Measurements from ENCODE around the gene VENTX. TPM values are rescaled to one million over a fixed set of nuclear protein-coding genes. Genes with fewer than 3 reads are reported as not detected.
A peak's percentile ranks its signal among the peaks of the same experiment; 100 is the strongest.

Gene VENTX
- total RNA-seq, 1 experiment from 2014 or later: not detected

DNA sequence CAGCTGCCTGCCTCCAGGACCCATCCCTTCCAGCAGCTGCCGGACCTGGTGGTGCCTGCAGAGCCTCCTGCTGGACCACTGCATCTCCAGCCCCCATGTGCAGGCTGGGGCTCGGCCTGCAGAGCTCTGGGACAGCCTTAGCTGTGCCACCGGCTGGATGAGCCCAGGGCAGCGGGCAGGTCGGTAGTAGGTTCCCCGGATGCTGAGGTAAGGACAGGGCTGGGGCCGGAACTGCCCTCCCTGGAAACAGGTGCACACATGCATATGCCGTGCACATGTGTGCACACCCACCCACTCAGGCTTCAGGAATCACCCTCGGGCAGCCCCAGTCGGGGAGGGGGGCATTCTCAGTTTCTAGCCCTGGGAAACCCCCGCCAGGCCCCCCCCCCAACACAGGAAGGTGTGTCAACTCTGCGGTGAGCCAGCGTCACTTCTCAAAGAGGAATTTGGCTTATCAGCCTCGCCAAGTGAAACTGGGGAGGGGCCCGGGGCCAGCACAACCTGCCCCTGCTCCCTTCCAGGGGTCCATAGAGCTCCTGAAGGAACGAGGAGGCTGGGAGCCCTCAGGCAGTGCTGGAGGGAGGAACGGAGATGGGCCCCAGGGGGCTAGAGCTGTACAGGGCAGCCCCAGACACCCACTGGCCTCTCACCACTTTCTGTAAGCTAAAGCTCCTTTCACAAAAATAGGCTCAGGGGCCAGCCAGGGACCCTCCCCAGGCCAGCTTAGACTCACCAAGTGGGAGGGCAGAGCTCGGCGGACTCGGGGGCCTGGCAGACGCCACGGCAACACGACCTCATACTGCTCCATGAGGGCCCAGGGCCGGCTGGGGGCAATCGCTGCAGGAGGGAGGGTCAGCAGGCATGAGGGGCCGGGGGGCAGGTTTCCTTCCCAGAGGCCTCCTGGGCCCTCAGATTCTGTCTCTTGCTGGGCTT lies 37.4 kb downstream of the VENTX start:
- Histone ChIP-seq H3K4me3 (ENCODE audit: low read depth in 2 of 2, low read length in 2 of 2) (no peak overlapping the region), H3K27ac (ENCODE audit: low read length) (no peak overlapping the region), H3K4me1 (ENCODE audit: control insufficient read depth, insufficient read depth, low read length) (peaks cover 44% of the 10 kb centered on the region), H3K9me3 (ENCODE audit: control insufficient read depth, insufficient read depth, low read depth, low read length) (no peaks in the 10 kb centered on the region), H3K27me3 (ENCODE audit: control insufficient read depth, insufficient read depth, low read length) (no peaks in the 10 kb centered on the region), H3K36me3 (ENCODE audit: control insufficient read depth, insufficient read depth, low read length) (no peaks in the 10 kb centered on the region)
- DNase-seq (ENCODE audit: low read depth, low spot score) (no peak), ATAC-seq (peak; percentile 47)
- TF ChIP-seq, protein P1, sequence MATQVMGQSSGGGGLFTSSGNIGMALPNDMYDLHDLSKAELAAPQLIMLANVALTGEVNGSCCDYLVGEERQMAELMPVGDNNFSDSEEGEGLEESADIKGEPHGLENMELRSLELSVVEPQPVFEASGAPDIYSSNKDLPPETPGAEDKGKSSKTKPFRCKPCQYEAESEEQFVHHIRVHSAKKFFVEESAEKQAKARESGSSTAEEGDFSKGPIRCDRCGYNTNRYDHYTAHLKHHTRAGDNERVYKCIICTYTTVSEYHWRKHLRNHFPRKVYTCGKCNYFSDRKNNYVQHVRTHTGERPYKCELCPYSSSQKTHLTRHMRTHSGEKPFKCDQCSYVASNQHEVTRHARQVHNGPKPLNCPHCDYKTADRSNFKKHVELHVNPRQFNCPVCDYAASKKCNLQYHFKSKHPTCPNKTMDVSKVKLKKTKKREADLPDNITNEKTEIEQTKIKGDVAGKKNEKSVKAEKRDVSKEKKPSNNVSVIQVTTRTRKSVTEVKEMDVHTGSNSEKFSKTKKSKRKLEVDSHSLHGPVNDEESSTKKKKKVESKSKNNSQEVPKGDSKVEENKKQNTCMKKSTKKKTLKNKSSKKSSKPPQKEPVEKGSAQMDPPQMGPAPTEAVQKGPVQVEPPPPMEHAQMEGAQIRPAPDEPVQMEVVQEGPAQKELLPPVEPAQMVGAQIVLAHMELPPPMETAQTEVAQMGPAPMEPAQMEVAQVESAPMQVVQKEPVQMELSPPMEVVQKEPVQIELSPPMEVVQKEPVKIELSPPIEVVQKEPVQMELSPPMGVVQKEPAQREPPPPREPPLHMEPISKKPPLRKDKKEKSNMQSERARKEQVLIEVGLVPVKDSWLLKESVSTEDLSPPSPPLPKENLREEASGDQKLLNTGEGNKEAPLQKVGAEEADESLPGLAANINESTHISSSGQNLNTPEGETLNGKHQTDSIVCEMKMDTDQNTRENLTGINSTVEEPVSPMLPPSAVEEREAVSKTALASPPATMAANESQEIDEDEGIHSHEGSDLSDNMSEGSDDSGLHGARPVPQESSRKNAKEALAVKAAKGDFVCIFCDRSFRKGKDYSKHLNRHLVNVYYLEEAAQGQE (IDR thresholded peaks at IDR 0.05; ENCODE audit: insufficient read depth in 1 of 2, low read depth in 2 of 2, low read length in 1 of 2): no peak
- TF ChIP-seq SIN3A (IDR thresholded peaks at IDR 0.05; ENCODE audit: borderline replicate concordance, insufficient read depth, low read depth, low read length) (no peak), POLR2AphosphoS5 (IDR thresholded peaks at IDR 0.05; ENCODE audit: low read depth, low read length) (no peak), TCF7L2 (IDR thresholded peaks at IDR 0.05; ENCODE audit: low read depth, low read length) (no peak)
- TF ChIP-seq, protein P2, sequence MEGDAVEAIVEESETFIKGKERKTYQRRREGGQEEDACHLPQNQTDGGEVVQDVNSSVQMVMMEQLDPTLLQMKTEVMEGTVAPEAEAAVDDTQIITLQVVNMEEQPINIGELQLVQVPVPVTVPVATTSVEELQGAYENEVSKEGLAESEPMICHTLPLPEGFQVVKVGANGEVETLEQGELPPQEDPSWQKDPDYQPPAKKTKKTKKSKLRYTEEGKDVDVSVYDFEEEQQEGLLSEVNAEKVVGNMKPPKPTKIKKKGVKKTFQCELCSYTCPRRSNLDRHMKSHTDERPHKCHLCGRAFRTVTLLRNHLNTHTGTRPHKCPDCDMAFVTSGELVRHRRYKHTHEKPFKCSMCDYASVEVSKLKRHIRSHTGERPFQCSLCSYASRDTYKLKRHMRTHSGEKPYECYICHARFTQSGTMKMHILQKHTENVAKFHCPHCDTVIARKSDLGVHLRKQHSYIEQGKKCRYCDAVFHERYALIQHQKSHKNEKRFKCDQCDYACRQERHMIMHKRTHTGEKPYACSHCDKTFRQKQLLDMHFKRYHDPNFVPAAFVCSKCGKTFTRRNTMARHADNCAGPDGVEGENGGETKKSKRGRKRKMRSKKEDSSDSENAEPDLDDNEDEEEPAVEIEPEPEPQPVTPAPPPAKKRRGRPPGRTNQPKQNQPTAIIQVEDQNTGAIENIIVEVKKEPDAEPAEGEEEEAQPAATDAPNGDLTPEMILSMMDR (IDR thresholded peaks at IDR 0.05): no peak
- ChIA-PET CTCF (interaction anchor here (0.5 to 1.6 kb wide), 3 partner anchors 18 to 1525 kb away, joined by 3 to 5 read pairs (median 3); no protein-coding TSS in a partner anchor), POLR2A (interaction anchor here (0.5 to 0.7 kb wide), 2 partner anchors 11 to 803 kb away, joined by 3 to 8 read pairs; no protein-coding TSS in a partner anchor)
- BruUV-seq (replicated peaks): no TSS peak
- intact Hi-C loops (cut with micrococcal nuclease; ENCODE audit: unreplicated experiment) (no loop called here), in situ Hi-C loops (cut with HindIII; ENCODE audit: low pct_unique_long_range_greater_than_20kb, low sequenced_read_pairs) (no loop called here)

DNA sequence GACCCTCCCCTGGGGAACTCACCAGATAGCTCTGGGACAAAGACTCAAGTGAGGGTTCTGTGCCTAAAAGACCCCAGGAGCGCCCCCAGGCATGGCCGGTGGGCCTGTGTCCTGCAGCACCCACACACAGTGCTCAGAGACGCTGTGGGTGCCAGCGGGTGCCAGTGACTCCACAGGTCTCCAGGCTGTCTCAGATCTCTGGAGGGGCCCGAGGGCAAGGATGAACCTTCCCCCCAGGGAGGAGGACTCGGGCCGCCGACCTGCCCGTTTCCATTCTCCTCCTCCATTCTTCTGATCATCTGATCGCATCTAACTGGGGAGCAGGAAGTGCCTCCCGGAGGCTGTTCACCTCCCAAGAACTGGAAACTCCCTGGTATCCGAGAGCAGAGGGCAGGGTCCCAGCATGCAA lies 38.0 kb downstream of the VENTX start:
- POLR2A ChIA-PET: interaction anchor here (0.5 kb wide), 1 partner anchor 12 kb away, joined by 8 read pairs; no protein-coding TSS in a partner anchor
- H3K9me3 ChIP-seq (ENCODE audit: control insufficient read depth, insufficient read depth, low read depth, low read length): no peaks in the 10 kb centered on the region
- BruUV-seq (replicated peaks): no TSS peak
- H3K4me3 ChIP-seq (ENCODE audit: low read depth in 2 of 2, low read length in 2 of 2): no peak overlapping the region
- H3K27me3 ChIP-seq (ENCODE audit: control insufficient read depth, insufficient read depth, low read length): no peaks in the 10 kb centered on the region
- no peak for DNase-seq (ENCODE audit: low read depth, low spot score)
- in situ Hi-C loops (cut with HindIII; ENCODE audit: low pct_unique_long_range_greater_than_20kb, low sequenced_read_pairs) (no loop called here), intact Hi-C loops (cut with micrococcal nuclease; ENCODE audit: unreplicated experiment) (no loop called here)
- H3K27ac ChIP-seq (ENCODE audit: low read length): no peak overlapping the region
- H3K36me3 ChIP-seq (ENCODE audit: control insufficient read depth, insufficient read depth, low read length): no peaks in the 10 kb centered on the region
- TF ChIP-seq SIN3A (IDR thresholded peaks at IDR 0.05; ENCODE audit: borderline replicate concordance, insufficient read depth, low read depth, low read length): no peak
- TF ChIP-seq, protein P2 (IDR thresholded peaks at IDR 0.05): no peak
- no peak for TF ChIP-seq POLR2AphosphoS5 (IDR thresholded peaks at IDR 0.05; ENCODE audit: low read depth, low read length)
- TF ChIP-seq, protein P1 (IDR thresholded peaks at IDR 0.05; ENCODE audit: insufficient read depth in 1 of 2, low read depth in 2 of 2, low read length in 1 of 2): no peak
- TF ChIP-seq TCF7L2 (IDR thresholded peaks at IDR 0.05; ENCODE audit: low read depth, low read length): no peak
- peaks cover 44% of the 10 kb centered on the region for H3K4me1 ChIP-seq (ENCODE audit: control insufficient read depth, insufficient read depth, low read length)
- CTCF ChIA-PET: interaction anchor here (1.6 kb wide), 1 partner anchor 18 kb away, joined by 5 read pairs; no protein-coding TSS in a partner anchor
- 0 out of 2 replicates have a peak, but pooled peaks have one; percentile 6 for ATAC-seq

Data from Panc1 (cell line).